Midbrain (tissue), 1 donor: ENCODE results near the gene NPC1.
A peak's percentile ranks its signal among the peaks of the same experiment; 100 is the strongest.

Experiments
- DNase-seq: peaks from one replicate; lab custom pipeline; 2025; lab: John Stamatoyannopoulos, UW

Gene NPC1

DNA sequence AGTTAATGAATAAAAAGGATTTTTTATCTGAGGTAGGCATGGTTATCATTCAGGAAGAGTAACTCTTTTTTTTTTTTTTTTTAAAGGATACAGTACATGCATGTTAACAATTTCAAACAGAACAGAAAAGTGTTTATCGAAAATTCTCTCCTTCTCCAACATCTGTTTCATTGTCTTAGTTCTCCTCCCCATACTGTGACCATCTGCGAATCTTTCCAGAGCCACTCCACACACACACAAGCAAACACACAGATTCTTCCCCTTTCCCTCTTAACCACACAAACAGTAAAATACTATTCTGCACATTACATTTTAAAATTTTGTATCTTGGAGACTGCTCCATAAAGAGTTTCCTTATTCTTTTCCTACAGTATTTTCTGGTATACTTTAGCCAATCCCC is 38.0 kb downstream of the NPC1 start:
- DNase-seq: no peak

DNA sequence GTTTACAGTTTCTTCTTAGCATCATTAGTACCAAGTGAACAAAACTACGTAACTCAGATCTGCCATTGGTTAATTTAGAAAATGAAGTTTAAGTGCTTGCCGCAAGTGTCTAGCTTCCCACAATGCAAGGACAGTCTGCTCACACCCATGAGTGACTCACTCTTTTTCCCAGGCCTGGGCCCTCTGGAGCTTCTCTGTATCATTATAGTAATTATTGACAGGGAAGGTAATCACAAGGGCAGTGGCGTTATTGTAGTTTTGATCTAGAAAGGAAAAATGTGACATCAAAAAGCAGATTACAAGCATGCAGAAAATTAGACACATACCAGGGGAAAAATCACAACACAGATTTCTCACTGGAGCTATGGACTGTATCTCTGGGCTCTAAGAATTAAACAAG is 38.5 kb downstream of the NPC1 start:
- DNase-seq: no peak

DNA sequence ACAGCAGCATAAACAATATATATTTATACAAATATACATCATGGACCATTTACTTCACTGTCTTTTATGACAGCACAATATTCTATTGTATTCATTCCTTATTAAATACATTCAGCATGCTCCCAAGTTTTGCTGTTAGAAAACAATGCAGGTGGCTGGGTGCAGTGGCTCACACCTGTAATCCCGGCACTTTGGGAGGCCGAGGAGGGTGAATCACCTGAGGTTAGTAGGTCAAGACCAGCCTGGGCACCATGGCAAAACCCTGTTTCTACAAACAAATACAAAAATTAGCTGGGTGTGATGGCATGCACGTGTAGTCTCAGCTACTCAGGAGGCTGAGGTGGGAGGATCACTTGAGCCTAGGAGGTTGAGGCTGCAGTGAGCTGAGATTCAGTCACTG is 39.0 kb downstream of the NPC1 start:
- DNase-seq: no peak

DNA sequence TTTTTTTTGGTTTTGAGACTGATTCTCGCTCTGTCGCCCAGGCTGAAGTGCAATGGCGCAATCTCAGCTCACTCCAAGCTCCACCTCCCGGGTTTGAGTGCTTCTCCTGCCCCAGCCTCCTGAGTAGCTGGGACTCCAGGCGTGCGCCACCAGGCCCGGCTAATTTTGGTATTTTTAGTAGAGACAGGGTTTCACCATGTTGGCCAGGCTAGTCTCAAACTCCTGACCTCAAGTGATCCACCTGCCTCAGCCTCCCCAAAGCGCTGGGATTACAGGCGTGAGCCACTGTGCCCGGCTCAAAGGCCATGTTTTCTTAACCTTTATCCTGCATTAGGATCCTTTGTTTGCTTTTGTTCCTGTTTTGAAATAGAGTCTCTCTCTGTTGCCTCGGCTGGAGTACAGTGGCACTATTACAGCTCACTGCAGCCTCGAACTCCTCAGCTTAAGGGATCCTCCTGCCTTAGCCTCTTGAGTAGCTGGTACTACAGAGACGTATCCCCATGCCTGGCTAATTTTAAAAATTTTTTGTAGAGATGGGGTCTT is 41.0 kb downstream of the NPC1 start:
- DNase-seq: no peak

DNA sequence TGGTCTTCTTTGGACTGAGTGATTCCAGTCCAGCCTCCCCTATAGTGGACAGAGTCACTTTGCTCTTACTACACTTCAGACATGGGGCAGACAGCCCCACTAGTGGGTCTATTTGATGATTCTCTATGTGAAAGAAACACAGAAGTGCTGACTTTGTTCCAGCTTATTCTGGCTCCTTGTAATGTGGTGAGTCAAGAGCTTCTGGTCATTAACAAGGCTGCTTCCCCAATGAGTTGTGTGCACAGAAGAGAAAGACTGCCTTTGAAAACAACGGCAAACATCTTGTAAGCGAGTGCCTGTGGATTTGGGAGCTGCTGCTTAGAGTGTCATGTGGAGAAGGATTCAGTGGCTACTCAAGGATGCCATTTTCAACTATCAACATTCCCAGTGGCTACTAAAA is 43.8 kb downstream of the NPC1 start:
- DNase-seq: no peak

DNA sequence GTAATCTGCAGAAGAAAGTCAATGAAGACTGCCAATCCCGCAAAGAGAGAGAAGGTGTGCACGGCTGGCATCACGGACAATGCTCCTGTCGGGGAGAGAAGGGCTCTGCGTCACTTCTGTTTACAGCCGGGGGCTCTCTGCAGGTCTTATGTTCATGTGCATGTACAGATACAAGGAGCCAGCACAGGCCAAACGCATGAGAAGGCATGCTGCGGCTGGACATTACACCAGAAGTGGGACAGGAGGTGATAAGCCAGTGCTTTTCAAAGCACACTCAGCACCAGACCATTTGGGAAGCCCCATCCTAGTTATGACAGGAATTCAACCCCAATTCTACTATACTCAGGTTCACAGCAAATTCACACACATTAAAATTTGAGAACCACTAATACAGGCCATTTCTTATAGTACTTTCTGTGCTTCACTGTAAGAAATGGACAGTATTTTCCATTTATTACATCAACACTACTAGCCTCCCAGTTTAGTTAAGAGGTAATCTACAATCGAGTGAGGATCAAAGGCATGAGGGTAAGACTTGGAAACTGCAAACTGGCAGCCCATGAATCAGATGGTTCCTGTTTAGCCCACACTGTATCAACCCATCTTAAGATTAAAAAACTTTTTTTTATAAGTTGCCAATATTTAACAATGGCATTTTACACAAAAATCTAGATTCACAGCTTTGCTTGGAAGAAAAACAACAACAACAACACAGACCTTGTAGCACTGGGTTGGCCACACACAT is 44.8 kb downstream of the NPC1 start:
- no peak for DNase-seq

DNA sequence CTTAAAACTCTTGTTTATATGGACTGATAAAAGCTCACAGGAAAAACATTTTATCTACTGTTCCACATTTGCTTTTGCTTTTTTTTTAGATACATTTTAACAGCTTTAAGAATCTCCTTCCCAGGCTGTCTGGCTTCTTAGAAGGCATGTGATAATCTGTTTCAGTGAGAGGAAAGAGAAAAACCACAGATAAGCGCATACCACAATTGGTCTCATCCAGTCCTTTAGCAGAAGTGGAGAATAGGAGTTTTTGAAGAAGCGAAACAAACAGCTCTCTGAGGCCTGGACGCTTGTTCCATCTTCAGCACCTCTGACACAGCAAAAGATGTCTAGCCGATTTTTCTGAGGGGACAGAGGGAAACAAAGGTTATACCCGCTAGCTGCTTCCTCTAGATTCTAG is 45.4 kb downstream of the NPC1 start:
- DNase-seq: peak; percentile 24

DNA sequence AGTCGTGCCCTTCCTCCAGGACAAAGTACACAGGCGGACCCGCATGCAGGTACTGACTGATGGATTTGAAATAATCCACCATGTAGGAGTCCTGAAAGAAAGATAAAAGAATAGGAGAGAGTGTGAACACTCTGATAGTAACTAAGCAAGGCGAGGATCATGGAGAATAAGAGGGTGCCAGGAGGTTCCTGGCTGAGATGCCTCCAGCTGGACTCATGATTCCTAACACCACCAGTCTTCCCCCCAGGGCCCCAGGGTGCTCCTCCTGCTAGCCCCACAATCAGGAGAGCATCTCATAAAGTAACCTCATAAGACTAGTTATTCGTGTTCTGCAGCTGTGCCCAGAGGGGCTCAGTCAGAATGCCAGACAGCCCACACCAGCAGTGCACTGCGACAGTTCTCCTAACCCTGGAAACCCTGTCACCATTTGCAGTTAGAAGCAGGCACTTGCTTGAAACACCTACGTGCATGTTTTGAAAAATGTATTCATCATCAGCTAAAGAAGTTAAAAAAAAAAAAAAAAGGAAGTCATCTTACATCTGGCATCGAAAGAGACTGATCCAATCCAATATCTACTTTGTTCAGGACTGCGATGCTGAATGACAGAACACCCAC is 46.3 kb downstream of the NPC1 start:
- no peak for DNase-seq

DNA sequence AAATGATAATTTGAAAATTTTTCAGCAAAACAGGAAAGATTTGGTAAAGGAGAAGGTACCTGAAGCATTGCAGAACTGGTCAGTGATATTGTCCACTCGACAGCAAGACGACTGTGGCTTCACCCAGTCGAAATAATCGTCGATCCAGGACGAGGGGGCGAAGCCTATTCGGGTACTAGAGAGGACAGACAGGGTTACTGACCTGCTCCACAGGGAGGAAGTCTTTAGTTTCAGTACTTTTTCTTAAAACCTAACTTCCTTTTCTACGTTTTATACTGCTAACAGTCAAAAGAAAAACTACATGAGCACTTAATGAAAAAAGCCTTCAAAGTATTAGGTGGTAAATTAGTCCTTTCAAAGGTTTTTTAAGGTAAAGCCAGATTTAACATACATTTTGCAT is 47.0 kb downstream of the NPC1 start:
- DNase-seq: no peak

DNA sequence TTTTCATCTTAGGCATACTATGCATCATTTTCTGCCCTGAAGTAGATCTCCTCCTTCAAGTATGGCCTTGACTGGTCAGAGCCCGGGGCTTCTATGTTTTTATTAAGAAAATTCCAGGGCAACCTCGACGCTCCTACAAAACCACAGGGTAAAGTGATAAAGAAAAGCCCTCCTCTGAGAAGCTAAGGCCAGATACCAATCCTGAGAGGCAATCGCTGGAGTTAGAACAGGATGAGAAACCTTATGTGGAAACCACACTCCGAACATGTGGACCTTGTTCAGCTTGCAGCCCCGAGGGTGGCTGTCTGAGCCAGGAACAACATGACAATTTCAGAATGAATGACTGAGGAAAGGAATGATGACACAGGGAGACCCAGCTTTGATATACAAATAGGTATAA is 47.4 kb downstream of the NPC1 start:
- DNase-seq: no peak

DNA sequence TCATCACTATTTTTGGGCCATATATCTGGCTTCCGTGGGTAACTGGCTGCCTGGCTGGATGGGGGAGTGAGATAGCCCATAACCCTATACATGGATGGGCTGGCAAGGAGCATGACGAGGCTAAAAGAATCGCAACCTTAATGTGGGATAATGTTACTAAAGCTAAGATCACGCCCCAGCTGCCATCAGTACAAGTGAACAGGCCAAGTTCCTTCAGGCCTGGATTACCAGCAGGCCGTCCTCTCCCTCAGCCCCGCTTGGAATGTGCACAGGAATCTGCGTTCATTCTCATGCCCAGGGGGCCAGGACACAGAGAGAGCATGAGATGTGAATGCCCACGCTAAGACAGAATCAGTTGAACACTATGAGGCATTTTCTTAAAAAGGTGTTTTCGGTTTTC is 48.3 kb downstream of the NPC1 start:
- DNase-seq: no peak

DNA sequence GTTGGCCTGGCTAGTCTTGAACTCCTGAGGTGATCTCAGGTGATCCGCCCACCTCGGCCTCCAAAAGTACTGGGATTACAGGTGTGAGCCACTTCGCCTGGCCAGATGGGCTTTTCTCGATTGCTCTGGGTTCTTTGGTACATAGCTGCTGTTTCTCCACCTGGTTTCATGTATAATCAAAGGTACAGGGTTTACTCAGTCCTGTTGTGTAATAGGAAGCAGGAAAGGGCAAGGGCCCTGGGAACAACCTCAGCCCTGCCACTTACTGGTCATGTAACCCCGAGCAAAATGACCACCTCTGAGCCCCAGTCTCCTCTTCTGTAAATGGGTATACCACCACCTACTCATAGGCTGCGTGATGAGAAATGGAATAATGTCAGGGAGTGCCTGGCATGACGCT is 49.0 kb downstream of the NPC1 start:
- DNase-seq: no peak

DNA sequence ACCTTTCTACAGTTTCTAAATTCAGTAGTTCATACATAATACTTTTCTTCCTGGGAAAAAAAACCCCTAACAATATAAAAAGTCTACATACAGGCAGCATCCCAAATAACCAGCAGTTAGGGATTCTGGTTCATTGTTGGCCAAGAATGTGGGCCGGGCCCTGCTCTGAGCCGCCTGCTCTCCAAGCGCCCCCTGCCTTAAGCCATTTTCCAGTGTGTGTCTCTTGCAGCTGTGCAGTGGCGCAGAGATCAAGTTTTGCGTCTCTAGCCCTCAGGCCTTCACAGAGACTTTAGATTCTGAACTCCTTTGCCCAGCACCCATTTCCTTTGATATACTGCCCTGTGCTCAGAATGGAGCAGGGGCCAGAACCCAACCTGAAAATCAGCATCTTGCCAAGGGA is 50.1 kb downstream of the NPC1 start:
- DNase-seq: no peak

DNA sequence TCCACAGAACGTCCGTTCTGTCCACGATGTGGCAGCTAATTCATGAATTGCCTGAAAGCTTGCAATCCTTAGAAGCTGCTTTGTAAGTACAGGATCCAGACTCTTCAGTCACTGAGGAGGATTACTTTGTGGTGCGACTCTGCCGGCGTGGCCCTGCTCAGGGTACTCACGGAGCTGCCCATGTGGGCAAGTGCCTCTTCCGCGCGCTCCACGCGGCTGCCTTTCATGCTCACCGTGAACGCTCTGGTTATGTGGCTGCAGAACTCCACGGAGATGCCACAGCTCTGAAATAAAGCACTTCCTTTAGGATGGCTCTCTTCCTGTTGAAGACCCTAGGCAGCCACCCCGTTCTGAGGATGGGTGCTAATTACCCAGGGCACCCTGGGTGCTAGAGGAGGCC is 52.0 kb downstream of the NPC1 start:
- no peak for DNase-seq

DNA sequence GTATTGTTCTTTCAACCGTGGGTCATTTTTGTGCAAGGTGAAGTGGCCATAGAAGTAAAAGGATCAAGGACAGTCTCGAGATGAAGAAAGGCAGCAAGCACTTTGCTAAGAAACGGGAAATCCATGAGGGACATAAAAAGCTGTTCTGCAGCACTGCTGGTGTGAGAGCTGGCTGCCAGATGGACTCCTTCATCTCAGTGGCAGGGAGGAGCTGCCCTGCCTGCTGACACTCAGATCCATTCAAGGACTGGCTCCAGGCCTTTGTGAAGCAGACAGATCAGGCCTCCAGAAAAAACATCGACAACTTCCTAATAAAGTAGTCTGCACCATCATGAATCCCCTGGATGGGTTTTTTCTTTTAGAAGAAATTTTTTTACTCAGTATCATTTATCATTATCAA is 53.5 kb downstream of the NPC1 start:
- DNase-seq: no peak

DNA sequence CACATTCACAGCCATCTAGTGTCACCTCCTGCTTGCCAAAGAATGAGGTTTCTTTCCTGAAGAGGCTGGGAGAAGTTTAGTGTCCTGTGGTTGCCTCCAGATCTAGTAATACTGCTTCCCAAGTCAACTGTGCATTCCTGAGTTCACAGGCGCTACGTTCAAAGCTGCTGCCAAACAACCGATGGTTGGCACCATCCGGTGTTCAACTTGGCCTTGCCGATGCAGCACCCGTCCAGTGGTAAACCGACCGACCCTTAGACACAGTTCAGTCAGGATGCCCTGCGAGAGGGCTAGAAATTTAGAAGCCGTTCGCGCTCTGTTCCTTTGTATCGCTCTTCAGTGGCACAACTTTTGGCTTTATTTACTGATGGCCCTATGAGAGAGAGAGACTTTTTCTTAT is 54.4 kb downstream of the NPC1 start:
- DNase-seq: no peak

DNA sequence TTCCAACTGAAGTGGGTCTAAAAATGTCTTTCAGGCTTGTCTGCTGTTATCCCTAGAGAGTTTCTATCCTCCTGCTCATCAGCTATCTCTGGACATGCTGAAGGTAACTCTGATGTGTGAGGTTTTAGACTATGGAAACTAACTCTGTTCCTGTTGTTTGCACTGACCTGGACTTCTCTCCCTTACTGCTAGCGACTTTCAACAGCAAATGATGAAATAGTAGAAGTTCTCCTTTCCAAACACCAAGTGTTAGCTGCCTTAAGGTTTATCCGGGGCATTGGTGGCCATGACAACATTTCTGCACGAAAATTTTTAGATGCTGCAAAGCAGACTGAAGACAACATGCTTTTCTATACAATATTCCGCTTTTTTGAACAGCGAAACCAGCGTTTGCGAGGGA is 56.1 kb downstream of the NPC1 start:
- DNase-seq: no peak

DNA sequence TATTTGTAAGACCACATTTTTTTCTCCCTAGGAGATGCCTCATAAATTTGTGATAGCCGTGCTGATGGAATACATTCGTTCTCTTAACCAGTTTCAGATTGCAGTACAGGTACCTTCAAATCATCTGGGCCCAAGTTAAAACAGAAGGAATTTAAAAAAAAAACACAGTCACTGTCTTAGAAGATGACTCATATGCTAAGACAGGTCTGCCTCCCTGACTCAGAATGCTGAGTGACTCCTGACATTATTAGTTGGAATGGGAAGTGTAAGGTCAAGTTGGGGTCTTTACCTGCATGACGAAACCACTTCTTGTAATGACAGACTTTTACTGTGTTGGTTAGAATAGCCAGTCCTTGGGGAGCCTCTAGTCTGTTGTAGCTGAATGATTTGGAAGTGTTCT is 56.7 kb downstream of the NPC1 start:
- no peak for DNase-seq

DNA sequence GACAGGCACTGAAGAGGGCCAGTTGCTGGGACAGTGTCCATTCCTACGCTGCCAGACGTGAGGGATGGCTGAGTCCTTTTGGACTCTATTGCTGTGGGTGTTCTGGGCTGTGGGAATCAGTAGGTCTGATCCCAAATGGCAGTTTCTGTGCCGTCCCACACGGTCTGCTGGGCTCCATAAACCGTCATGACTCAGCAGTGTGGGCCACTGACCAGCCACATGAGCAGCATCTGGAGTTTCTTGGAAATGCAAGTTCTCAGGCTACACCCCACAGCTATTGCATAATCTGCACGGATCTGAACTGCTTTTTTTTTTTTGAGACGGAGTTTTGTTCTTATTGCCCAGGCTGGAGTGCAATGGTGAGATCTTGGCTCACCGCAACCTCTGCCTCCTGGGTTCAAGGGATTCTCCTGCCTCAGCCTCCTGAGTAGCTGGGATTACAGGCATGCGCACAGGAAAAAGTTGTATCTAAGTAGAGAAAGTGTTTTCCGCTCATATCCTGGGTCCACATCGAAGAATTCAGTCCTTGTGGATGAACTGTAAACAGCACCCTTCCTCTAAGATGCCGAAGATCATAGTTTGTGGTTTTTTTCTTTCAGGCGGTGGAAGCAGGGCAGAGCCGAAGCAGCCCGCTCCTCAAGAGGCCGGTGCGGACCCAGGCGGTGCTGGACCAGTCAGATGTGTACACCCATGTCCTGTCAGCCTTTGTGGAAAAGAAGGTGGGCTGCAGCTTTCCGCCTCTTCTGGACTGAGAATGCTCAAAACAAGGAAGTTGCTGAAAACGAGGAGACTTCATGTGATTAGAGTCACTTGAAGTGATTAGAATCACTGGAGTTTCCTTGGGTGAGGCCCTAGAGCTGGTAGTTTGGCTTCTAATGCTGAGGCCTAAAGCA is 57.5 kb downstream of the NPC1 start:
- DNase-seq: no peak

DNA sequence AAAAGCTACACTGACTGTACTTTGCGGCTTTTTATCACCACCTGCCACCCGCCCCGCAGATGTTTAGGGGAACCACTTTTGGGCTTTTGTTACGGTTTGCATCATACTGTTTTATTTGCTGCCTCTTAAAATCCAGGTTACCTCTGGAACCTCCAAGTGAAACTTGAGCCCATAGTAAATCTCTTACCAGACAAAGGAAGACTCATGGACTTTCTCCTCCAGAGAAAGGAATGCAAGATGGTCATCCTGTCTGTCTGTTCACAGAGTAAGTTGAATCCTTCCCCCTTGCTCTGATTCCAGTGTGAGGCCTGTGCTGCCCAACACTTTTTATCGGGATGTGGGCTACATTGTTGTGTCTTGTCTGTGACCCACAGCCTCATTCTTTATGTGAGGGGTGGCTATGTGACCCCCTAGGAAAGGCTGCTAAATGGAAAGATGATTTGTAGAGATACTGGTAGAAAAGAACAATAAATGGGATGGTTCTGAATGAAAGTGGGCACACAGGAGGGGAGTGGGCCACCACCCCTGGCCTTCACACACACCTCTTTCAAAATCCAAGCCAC is 59.7 kb downstream of the NPC1 start:
- no peak for DNase-seq

DNA sequence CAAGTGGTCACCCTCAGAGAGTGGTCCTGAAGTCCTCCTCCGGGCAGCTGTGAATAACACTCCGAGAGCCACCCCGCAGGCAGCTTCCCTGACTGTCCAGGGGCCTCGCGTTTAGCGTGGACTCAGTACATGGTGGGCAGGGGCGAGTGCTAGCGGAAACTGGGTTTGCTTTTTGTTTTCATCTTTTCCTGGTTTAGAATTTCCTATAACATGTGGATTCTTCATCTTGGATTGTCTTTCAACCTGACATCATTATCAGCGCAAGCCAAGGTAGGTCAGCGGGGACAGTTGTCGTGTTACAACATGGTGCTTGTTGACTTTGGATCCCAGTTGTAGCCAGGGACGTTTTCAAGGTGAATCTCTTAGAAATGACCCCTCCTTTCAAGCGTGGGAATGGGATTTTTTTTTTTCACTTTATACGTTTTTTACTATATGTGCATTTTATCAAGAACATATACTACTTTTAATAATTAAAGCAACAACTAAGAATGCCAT is 62.0 kb downstream of the NPC1 start:
- no peak for DNase-seq
